GM19372 (cell line): ENCODE results near the gene G3BP1.
A peak's percentile ranks its signal among the peaks of the same experiment; 100 is the strongest.
"Not testable (repeated sequence)": the region's sequence is repeated elsewhere in the genome, so short reads cannot be mapped to it uniquely, and the experiment has no call there.

Source experiments
- ATAC-seq: cut with Tn5 transposase; IDR thresholded peaks from one replicate; pipeline ENCODE4 v1.9.1; 2021; ENCODE audit warnings: mild to moderate bottlenecking, low read depth, moderate library complexity; ENCODE audit not compliant: unreplicated experiment

The G3BP1 gene

GRCh38 chr5:151771259-151772028 is at the start of gene G3BP1:
Gene G3BP1 (plus strand): TSS chr5:151771954. CDS start chr5:151786621, 14,667 bp downstream.
- ATAC-seq: peak; percentile 73

- no peak for ATAC-seq
Observed at GRCh38 chr5:151722546-151722945, 49.2 kb upstream of the G3BP1 start.

- ATAC-seq: no peak
Observed at GRCh38 chr5:151724360-151724759, 47.4 kb upstream of the G3BP1 start.

- ATAC-seq: not testable (repeated sequence)
Observed at GRCh38 chr5:151729597-151729996, 42.2 kb upstream of the G3BP1 start.

- ATAC-seq: no peak
Observed at GRCh38 chr5:151730381-151730780, 41.4 kb upstream of the G3BP1 start.

GRCh38 chr5:151733358-151734063 is 38.2 kb upstream of the G3BP1 start:
- no peak for ATAC-seq

GRCh38 chr5:151734064-151734408 is 37.7 kb upstream of the G3BP1 start:
- ATAC-seq: no peak

- ATAC-seq: no peak
Observed at GRCh38 chr5:151735646-151736045, 36.1 kb upstream of the G3BP1 start.

- ATAC-seq: no peak
Observed at GRCh38 chr5:151737431-151737830, 34.3 kb upstream of the G3BP1 start.

- no peak for ATAC-seq
Observed at GRCh38 chr5:151738125-151738848, 33.5 kb upstream of the G3BP1 start.

GRCh38 chr5:151739395-151739794 is 32.4 kb upstream of the G3BP1 start:
- no peak for ATAC-seq

- ATAC-seq: no peak
Observed at GRCh38 chr5:151739939-151740335, 31.8 kb upstream of the G3BP1 start.

GRCh38 chr5:151740336-151740942 is 31.3 kb upstream of the G3BP1 start:
- ATAC-seq: peak; percentile 67

GRCh38 chr5:151740958-151741373 is 30.8 kb upstream of the G3BP1 start:
- no peak for ATAC-seq

GRCh38 chr5:151741678-151742423 is 29.9 kb upstream of the G3BP1 start:
- ATAC-seq: no peak

GRCh38 chr5:151742870-151743294 is 28.9 kb upstream of the G3BP1 start:
- no peak for ATAC-seq

- no peak for ATAC-seq
Observed at GRCh38 chr5:151743530-151743929, 28.2 kb upstream of the G3BP1 start.

GRCh38 chr5:151745071-151745705 is 26.6 kb upstream of the G3BP1 start:
- ATAC-seq: peak; percentile 37

- ATAC-seq: no peak
Observed at GRCh38 chr5:151750121-151750520, 21.6 kb upstream of the G3BP1 start.

GRCh38 chr5:151751091-151751490 is 20.7 kb upstream of the G3BP1 start:
- ATAC-seq: no peak
